Measurements from ENCODE around the gene KDM2A. TPM values are rescaled to one million over a fixed set of nuclear protein-coding genes. Genes with fewer than 3 reads are reported as not detected.

Gene KDM2A
- total and polyA plus RNA-seq, 2 donors from 2014 or later: 16.2 to 82.6 TPM

GRCh38 chr11:67270256-67271204 is 151.5 kb downstream of the KDM2A start:
- Histone ChIP-seq H3K4me1 (ENCODE audit: control insufficient read depth in 2 of 3, insufficient read depth in 2 of 3, low read depth in 1 of 3, low read length in 3 of 3) (peaks cover 5 to 79% (median 49%) of the 10 kb centered on the region in 3 donors), H3K27me3 (ENCODE audit: control insufficient read depth, insufficient read depth, low read length) (no peaks in the 10 kb centered on the region), H3K9ac (ENCODE audit: low read length in 3 of 3) (peak overlapping the region in 2 of 3 donors; percentile 31 to 60), H3K4me3 (ENCODE audit: low read length in 3 of 3) (peak overlapping the region in 2 of 3 donors; percentile 13 to 53), H3K36me3 (ENCODE audit: control insufficient read depth in 2 of 3, insufficient read depth in 3 of 3, low read length in 3 of 3) (peaks cover 0 to 5% (median 2%) of the 10 kb centered on the region in 3 donors), H3K27ac (ENCODE audit: low read depth in 2 of 2, low read length in 2 of 2) (peak overlapping the region; percentile 49 to 80), H3K9me3 (ENCODE audit: control insufficient read depth in 2 of 3, insufficient read depth in 1 of 3, low read length in 3 of 3) (no peaks in the 10 kb centered on the region)
- no peak for TF ChIP-seq CTCF (IDR thresholded peaks at IDR 0.05; ENCODE audit: borderline replicate concordance, extremely low read depth, insufficient read depth)
- DNase-seq: peak; percentile 81 to 90 (median 87)
- FAIRE-seq: no peak
- intact Hi-C loops (cut with DNase I): no loop called here

- Histone ChIP-seq H3K9ac (ENCODE audit: low read length in 3 of 3) (no peak overlapping the region), H3K27ac (ENCODE audit: low read depth in 2 of 2, low read length in 2 of 2) (no peak overlapping the region), H3K36me3 (ENCODE audit: control insufficient read depth in 2 of 3, insufficient read depth in 3 of 3, low read length in 3 of 3) (peaks cover 0 to 5% (median 2%) of the 10 kb centered on the region in 3 donors), H3K9me3 (ENCODE audit: control insufficient read depth in 2 of 3, insufficient read depth in 1 of 3, low read length in 3 of 3) (no peaks in the 10 kb centered on the region), H3K4me1 (ENCODE audit: control insufficient read depth in 2 of 3, insufficient read depth in 2 of 3, low read depth in 1 of 3, low read length in 3 of 3) (peaks cover 5 to 80% (median 55%) of the 10 kb centered on the region in 3 donors), H3K4me3 (ENCODE audit: low read length in 3 of 3) (no peak overlapping the region), H3K27me3 (ENCODE audit: control insufficient read depth, insufficient read depth, low read length) (no peaks in the 10 kb centered on the region)
- intact Hi-C loops (cut with DNase I): no loop called here
- no peak for TF ChIP-seq CTCF (IDR thresholded peaks at IDR 0.05; ENCODE audit: borderline replicate concordance, extremely low read depth, insufficient read depth)
- DNase-seq (no peak), FAIRE-seq (no peak)
These were observed 152.1 kb downstream of the KDM2A start for GRCh38 chr11:67271205-67271540.

- Histone ChIP-seq H3K36me3 (ENCODE audit: control insufficient read depth in 2 of 3, insufficient read depth in 3 of 3, low read length in 3 of 3) (peaks cover 0 to 5% (median 2%) of the 10 kb centered on the region in 3 donors), H3K9me3 (ENCODE audit: control insufficient read depth in 2 of 3, insufficient read depth in 1 of 3, low read length in 3 of 3) (no peaks in the 10 kb centered on the region), H3K4me3 (ENCODE audit: low read length in 3 of 3) (peak overlapping the region in 1 of 3 donors; percentile 3), H3K27me3 (ENCODE audit: control insufficient read depth, insufficient read depth, low read length) (no peaks in the 10 kb centered on the region), H3K4me1 (ENCODE audit: control insufficient read depth in 2 of 3, insufficient read depth in 2 of 3, low read depth in 1 of 3, low read length in 3 of 3) (peaks cover 5 to 85% (median 56%) of the 10 kb centered on the region in 3 donors), H3K27ac (ENCODE audit: low read depth in 2 of 2, low read length in 2 of 2) (peak overlapping the region in 1 of 2 donors; percentile 38), H3K9ac (ENCODE audit: low read length in 3 of 3) (no peak overlapping the region)
- no peak for TF ChIP-seq CTCF (IDR thresholded peaks at IDR 0.05; ENCODE audit: borderline replicate concordance, extremely low read depth, insufficient read depth)
- intact Hi-C loops (cut with DNase I): no loop called here
- DNase-seq (peak in 2 of 5 donors; percentile 38 to 77), FAIRE-seq (no peak)
These were observed 152.7 kb downstream of the KDM2A start for GRCh38 chr11:67271541-67272284.
